ENCODE results near the gene HMOX2.

Gene HMOX2

DNA sequence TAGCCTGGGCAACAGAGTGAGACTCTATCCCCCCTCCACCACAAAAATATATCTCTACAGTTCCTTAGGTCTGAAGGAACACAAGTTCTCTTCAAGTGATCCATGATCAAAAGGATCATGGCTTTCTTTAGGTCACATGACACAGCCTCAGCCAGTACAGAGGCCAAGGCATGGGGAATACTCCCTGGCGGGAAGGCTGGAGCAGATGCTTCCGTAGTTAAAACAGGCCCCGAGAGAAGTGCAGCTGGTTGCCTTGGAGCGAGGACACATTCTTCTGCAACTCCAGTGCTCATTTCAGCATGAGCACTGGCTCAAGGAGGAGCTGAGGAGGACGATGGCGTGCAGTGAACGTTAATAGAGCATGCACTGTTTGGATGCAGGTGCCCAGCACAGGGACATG is 48.9 kb downstream of the HMOX2 start:
- DNase-seq (ENCODE audit: low spot score) = no peak

DNA sequence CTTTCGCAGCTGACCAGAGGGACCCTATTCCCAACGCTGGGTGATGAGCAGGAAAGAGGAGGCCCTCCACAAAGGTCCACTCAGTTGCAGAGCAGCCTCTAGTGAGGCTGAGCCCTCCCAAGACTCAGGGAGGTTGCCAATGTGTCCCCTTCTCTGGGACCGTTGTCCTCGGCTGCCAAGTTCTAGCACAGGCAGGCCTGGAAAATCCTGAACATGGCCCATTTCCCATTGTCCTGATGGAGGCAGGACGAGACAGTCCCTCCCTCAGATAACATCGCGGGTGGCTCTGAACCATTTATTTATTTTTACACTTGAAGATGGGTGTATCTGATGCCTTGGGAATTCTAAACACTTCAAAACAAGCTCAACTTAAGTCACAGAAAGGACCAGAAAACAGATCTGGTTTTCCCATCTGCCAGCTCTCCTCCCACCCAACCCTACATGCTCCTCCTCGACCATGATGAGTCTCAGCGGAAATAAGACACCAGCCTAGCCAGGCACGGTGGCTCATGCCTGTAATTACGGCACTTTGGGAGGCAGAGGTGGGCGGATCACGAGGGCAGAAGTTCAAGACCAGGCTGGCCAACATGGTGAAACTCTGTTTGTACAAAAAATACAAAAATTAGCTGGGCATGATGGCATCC is 49.6 kb downstream of the HMOX2 start:
- no peak for DNase-seq (ENCODE audit: low spot score)

DNA sequence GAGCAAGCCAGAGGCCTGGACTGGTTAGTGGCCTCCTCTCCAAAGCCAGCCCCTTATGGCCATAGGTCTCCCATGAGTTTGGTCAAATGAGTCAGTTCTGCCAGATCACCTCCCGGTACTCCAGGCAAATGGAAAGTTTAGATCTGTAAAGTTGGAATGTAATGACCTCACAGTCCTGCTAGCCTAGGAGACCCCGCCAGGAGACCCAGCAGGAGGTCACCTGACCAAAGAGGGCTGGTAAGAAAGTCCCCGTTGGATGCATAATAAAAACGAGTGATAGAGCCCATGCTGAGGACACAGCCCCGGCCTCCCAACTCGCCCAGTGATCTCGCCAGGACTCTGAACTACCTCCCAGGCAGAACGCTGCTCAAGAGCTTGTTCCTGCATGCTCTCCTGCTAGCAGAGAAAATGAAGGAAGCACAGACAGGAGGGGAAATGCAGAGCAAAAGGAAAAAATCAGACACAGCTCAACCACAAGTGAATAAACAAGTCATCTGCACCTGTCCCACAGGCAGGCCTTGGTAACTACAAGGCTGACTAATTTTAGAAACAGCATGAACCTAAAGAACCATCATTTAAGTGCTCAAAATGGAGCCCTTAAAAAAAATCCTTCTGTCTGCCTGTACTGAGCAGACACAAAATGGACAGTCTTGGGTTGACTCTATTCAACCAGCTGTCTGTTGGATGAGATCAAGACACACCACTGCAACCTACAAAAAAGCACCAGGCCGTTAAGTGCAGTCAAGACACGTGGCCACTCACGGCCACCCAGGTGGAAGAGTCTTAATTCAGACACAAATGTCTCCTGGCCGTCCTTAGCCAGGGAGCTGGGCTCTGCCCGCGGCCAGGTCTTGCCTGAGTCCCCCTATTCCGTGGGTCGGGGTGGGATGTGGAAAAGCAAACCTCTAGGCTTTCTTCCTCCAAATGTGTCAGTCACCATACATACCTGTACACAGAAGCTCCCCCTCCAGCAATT is 53.2 kb downstream of the HMOX2 start:
- DNase-seq (ENCODE audit: low spot score) = no peak

DNA sequence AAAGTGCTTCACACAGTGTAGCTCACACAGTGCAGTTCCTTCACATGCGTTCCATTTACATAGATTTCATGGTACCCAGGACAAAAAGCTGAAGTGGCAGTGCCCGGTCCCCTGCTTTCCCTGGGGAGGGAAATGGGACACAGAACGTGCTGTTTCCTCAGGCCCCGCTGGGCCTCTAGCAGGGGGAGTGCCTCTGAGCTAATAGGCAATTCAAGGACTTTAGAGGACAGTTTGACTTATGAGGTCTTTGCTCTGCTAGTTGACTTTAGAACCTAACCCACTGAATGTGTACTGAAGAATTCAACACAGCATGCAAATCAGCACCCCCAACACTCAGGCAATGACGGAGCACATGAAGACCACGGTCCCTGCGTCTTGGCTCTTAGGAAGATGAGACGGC is 55.6 kb downstream of the HMOX2 start:
- DNase-seq (ENCODE audit: low spot score) = no peak

DNA sequence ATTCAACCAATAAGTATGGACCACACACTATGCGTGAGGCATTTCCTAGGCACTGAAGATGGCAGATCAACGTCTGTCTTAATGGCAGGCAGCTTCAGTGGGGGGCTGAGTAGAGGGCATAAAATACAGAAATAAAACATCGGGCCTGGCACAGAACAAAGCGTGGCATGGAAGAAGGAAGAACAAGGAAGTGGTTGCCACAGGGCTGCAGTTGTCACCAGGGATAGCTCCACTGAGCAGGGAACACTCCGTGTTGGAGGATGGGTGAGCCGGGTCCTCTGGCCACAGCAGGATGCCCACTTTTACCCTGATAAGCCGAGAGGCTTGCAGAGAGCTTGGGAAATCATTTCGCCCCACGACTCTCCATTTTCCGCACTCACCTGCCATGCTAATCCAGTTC is 56.0 kb downstream of the HMOX2 start:
- DNase-seq (ENCODE audit: low spot score) = no peak

DNA sequence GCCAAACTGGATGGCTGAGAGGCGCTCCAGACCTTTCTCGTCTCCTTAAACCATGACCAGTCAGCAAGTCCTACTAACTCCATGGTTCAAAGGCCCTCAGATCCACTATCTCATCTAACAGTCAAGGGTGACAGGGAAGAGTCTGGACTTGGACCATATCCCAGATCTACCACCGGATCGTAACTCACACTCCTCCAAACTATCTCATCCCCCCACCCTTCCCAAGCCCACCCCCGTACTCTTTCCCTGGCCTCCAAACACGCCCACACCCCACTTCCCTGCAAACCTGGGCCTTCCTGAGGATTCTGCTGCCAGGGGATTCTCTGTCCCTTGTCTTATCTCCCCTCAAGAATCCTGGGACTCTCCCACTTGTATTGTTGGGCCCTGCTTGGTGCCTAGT is 57.3 kb downstream of the HMOX2 start:
- DNase-seq (ENCODE audit: low spot score) = no peak

DNA sequence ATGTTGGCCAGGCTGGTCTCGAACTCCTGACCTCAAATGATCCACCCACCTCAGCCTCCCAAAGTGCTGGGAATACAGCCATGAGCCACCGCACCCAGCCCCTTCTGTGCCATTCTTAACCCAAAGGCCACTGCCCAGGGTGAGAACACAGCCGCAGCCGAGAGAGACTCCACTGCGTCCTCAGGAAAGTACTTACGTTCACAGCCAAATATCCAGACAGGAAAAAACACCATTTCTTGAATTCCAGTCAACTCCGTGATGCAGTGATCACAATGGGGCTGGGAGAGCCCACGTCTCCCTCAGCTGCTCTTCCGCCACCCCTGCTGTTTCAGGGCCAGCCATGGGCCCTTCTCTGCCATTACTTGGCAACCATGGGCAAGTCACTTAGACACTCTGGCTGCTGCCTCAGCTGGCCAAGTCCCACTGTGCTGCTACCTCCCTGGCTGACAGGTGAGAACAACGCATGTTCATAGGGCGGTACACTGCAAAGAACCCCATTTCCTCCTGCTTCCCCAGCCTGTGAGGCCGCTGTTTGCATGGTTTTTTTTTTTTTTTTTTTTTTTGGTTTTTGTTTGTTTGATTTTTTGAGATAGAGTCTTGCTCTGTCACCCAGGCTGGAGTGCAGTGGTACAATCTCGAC is 58.1 kb downstream of the HMOX2 start:
- no peak for DNase-seq (ENCODE audit: low spot score)

DNA sequence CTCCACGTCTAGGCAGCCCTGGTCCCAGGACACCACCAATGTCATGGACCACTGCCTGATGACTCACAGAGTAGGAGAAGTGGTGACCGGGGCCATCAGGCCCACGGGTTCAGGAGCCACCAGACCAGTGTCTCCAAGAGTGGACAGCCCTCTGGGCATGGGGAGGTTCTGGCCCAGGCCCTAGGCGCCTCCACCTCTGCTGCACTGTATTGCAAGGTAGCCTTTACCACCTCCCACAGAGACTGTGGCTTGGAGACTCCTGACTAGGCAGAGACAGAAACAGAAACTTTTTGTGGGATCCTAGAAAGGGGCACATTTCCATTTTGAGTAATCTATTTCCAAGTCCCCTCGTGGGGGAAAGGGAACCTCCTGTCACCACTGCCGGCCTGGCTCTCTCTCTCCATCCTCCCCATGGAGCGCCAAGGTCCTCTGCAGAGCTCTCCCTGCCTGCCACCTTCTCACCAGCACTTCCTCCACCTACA is 59.5 kb downstream of the HMOX2 start:
- DNase-seq (ENCODE audit: low spot score) = no peak

DNA sequence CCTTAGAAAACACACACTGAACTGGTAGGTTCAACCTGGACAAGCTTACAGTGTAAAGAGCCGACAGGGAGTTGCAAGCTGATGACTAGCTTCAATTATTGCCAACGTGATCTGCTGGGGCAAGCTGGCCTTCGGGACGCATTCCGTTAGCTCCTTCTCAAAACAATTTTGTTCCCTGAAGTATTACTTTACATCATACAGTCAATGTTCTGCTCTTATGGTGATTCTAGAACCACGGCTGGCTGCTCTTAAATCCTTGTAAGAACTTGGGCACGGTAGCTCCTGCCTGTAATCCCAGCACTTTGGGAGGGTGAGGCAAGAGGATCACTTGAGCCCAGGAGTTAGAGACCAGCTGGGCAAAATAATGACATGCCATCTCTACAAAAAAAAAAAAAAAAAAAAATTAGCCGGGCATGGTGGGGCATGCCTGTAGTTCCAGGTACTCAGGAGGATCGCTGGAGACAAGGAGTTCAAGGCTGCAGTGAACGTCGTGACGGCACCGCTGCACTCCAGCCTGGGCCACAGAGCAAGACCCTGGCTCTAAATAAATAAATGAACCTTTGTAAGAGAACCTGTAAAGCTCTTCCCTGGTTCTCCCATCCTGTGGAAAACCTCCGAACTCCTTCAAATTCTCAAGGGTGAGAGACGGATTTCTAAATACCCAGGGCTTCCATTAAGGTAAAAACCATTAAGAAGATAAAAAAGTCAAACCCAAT is 60.4 kb downstream of the HMOX2 start:
- DNase-seq (ENCODE audit: low spot score) = no peak

DNA sequence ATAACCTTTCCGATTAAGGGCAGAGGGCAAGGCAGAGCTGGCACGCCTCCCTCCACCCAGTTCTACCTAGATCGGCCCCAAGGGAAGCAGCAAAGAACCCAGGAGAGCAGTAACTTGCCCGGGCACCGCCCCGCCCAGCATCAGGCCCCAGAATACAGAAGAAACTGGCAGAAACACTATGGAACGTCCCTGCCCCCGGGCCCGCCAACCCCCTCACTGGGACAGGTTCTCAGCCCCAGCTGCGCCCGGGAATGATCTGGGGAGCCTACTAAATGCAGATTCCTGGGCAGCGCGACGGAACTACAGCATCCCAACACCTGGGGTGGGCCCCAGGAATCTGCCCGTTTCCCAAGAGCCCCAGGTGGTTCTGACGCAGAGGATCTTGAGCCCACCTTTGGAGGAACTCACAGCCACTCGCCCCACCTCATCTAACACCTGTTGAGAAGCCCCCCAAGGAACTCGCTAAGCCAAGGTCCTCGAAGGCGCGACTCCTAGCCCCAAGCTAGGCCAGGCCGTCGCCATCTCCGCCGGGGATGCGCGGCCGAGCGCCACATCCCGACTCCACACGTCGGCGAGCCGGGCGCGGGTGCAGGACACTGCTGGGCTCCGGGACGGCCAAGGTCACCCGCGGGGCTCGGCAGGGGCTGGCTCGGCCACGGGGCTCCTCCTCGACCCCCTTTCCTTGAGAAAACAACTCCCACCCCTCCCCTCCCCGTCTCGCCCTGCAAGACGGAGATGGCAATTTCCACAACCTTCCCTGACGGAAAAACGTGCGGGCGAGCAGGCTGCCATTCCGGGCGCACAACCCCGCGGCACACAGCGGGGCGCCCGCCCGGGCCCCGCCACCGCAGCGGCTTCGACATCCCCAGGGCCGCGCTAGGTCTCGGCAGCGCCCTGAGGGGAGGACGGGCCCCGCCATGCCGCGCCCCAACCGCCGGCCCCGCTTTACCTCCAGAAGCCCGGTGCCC is 61.5 kb downstream of the HMOX2 start:
- no peak for DNase-seq (ENCODE audit: low spot score)

DNA sequence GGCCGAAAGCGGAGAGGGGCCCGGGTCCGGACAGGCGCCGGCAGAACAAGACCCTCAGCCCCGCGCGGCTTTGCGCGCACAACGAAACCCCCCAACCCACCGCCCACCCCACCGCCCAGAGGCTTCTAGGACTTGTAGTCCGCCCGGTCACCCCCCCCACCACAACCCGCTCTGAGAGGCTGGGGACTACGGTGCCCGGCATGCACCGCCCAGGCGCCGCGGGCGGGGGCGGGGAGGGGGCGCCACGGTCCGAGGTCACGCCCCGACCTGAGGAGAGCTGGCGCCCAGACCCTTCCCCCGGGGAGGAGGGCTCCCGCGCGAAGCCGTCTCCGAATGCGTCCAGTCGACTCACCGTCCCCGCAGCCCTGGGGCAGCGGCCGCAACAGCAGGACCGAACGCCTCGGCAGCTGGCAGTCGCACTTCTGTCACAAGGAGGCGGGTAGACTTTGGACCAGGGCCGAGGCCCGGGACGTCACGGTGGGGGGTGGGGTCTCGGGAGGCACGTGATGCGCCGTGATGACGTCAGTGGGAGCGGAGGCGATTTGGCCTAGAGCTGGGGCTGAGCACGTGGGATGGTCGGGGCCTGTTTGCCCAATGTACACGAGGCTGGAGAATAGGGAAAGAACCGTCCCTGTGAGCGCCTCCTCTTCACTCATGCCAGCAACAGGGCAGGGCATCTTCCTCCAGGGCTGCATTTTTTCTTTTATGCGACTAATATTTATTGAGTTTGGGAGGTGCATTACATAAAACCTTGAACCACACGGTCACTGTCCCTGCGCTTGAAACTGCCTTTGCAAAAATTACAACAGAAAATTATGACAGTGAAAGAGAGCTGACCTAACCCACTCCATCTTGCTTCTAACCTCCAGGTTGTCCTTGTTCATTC is 62.4 kb downstream of the HMOX2 start, which contains the start of gene CDIP1:
Gene CDIP1, minus strand, starts transcription at position 424 of the 886 bp plus-strand sequence. CDS start 24,643 bp downstream, outside the sequence.
- peak; percentile 94 for DNase-seq (ENCODE audit: low spot score)

DNA sequence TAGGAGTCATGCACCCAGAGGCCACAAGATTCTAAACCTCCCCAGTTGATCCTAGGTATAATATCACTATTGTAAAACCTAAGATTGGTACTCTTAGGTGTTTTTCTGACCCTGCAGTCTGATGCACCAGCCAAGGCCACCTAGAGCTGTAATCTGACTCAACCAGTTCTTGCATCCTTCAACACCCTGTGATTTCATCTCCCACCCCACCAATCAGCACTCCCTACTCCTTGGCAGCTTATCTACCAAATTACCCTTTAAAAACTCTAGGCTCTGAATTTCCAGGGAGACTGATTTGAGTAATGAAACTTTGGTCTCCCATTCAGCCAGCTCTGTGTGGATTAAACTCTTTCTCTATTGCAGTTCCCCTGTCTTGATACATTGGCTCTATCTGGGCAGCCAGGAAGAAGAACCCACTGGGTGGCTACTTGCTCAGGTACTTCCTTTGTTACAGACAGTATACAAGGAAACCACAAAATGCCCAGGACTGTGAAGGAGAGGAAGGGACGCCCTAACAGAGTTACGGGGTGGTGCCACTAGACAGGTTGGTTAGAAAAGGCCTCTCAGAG is 63.6 kb downstream of the HMOX2 start:
- no peak for DNase-seq (ENCODE audit: low spot score)

DNA sequence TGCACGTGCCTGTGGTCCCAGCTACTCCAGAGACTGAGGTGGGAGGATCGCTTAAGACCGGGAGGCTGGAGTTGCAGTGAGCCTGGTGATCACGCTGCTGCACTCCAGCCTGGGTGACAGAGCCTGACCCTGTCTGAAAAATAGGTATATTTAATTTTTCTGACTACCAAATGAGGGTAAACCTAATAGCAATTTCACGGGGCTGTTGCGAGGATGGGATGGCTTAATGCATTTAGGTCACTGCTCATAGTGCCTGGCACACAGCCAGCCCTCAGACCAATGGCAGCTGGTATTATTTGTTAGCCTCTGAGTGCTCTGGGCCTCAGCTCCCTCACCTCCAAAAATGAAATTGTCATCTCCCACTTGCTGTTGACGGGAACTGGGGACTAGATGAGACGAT is 68.3 kb downstream of the HMOX2 start:
- DNase-seq (ENCODE audit: low spot score) = no peak

DNA sequence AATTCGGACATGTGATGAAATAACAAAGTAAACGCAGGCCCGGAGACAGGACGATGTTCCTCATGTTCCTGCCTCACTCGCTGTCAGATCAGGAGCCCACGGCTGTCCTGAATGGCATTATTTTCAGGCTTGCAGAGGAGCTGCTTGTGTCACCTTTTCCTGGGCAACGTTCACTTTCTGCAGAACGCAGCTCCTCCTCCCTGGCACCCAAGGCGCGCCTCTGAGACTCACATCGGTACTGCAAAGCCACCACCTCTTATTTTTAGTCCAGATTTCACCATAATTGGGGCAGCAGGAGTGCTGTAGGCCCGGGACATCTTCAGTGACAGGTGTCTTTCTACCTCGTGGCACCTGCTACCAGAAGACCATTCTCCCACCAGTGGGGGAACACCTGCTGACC is 71.9 kb downstream of the HMOX2 start:
- DNase-seq (ENCODE audit: low spot score) = no peak

DNA sequence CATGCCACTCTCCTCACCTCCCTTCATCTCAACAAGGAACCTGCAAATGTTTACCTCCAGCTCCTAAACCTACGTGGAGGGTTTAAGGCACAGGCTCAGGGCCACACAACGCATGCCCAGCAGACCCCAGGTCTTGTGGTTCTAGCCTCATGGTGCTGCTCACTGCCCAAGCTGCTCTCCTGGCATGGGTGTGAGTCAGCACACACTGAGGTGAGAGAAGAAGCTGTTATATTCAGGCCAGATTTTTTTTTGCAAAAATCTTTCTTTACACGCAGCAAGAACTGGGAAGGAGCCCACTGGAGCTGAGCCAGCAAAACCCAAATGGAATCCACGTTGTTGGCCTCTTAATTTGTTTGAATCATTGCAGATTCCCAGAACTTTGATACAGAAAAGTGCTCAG is 74.4 kb downstream of the HMOX2 start:
- no peak for DNase-seq (ENCODE audit: low spot score)

DNA sequence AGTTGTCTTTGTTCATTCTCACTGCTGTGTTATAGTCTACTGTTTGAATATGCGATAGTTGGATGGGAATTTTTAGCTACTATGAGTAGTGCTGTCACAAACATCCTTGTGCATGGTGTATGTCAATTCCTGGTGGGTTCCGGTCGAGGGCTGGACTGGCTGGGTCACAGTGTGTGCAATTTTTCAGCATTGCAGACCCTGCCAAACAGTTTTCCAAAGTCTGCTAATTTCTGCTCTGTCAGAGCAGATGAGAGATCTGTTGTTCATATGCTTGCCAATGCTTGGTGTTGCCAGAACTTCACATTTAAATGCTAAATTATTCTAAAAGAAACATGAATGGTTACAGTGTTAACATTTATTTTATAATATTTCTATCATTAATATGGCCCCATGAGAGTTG is 76.3 kb downstream of the HMOX2 start:
- DNase-seq (ENCODE audit: low spot score) = no peak

DNA sequence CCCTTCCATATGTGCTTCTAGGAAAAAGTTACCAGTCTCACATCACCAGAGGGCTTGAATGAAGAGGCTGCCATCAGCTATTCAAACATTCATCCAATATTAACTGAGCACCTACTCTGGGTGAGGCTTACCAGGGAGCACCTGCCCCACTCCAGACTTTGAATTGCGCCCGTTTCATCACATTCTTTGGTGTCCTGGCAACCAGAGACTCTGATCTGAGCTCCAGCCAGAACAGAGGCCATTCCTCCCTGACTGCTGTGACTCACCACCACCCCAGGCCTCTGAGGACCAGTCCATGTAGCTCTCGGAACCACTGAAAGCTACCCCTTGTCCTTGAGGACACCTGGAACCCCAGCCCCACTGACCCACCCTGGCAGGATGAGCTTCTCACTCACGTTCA is 79.9 kb downstream of the HMOX2 start, which contains the start of gene C16orf96:
Gene C16orf96, plus strand, starts transcription at position 229 of the 400 bp plus-strand sequence. Its CDS starts 150 bp downstream, at position 379.
- no peak for DNase-seq (ENCODE audit: low spot score)

DNA sequence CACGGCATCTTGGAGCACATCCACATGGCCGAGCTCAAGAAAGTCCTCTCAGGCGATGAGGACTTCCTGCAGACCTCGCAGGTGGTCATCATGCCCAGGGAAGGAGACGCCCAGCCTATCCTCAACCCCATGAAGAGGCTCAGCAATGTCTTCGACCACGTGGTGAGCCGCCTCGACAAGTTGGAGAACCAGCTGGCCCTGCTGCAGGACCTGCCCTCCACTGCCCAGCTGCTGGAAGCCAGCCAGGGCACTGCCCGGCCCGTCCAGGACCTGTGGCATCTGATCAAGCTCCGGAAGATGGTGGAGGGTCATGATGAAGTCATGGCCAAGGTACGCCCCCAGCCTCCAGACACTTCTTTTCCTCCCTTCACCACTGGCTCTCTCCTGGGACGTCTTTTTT is 80.4 kb downstream of the HMOX2 start:
- DNase-seq (ENCODE audit: low spot score) = no peak

DNA sequence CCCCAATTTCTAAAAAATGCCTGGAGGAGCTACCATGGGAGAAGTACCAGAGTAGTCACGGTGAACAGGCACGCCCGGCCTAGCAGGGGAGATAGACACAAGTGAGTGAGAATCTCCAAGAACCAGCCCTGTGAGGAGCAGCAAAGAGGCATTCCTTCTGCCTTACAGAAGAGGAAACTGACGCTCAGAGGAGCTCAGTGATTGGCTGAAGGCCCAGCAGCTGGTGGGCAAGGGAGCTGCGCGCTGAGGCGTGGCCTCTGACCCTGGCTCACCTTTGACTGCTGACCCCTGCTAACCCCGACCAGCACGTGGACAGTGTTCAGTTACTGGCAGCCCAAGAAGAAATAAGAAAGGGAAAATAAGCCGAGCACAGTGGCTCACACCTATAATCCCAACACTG is 81.8 kb downstream of the HMOX2 start:
- DNase-seq (ENCODE audit: low spot score) = no peak
